Endothelial cell (in vitro differentiated cells): ENCODE measurements around the gene KDM4B. TPM values are rescaled to one million over a fixed set of nuclear protein-coding genes. Genes with fewer than 3 reads are reported as not detected.
A peak's percentile ranks its signal among the peaks of the same experiment; 100 is the strongest.
"Not testable (repeated sequence)": the region's sequence is repeated elsewhere in the genome, so short reads cannot be mapped to it uniquely, and the experiment has no call there.

Experiments
- DNase-seq: peaks from one replicate; pipeline ENCODE4 v3.0.0; 2021; ENCODE audit warnings: low spot score
- H3K27ac Mint-ChIP-seq: one replicate; pipeline ENCODE4 v1.8.0; 2021; ENCODE audit warnings: mixed read lengths, inconsistent platforms; ENCODE audit not compliant: unreplicated experiment
- H3K27me3 Mint-ChIP-seq: one replicate; pipeline ENCODE4 v1.8.0; 2021; ENCODE audit warnings: mild to moderate bottlenecking, moderate library complexity, mixed read lengths, inconsistent platforms; ENCODE audit not compliant: unreplicated experiment
- H3K36me3 Mint-ChIP-seq: one replicate; pipeline ENCODE4 v1.8.0; 2021; ENCODE audit warnings: mild to moderate bottlenecking, low read depth, mixed read lengths, inconsistent platforms; ENCODE audit not compliant: unreplicated experiment
- H3K4me1 Mint-ChIP-seq: one replicate; pipeline ENCODE4 v1.8.0; 2021; ENCODE audit warnings: mild to moderate bottlenecking, mixed read lengths, inconsistent platforms; ENCODE audit not compliant: unreplicated experiment
- H3K4me3 Mint-ChIP-seq: one replicate; pipeline ENCODE4 v1.8.0; 2021; ENCODE audit warnings: mild to moderate bottlenecking, mixed read lengths, inconsistent platforms; ENCODE audit not compliant: unreplicated experiment
- H3K9me3 Mint-ChIP-seq: one replicate; pipeline ENCODE4 v1.8.0; 2021; ENCODE audit warnings: mixed read lengths, inconsistent platforms; ENCODE audit not compliant: unreplicated experiment
- CTCF ChIP-seq: fragments of 200-600 bp; sonication (generic); IDR thresholded peaks from one replicate; pipeline ENCODE4 v1.5.0; 2021; ENCODE audit warnings: antibody characterized with exemption; ENCODE audit not compliant: unreplicated experiment
- total RNA-seq: library from RNA; stranded (reverse); fragmentation: NEBNext Ultra II Directional; extraction: Animal tissue kit (Norgen Biotek cat#: 25700); gene quantifications from one replicate; pipeline ENCODE4 v1.2.1, GENCODE V29; 2021; ENCODE audit not compliant: unreplicated experiment

Gene KDM4B
- total RNA-seq, 1 donor from 2014 or later = 42.4 TPM

DNA sequence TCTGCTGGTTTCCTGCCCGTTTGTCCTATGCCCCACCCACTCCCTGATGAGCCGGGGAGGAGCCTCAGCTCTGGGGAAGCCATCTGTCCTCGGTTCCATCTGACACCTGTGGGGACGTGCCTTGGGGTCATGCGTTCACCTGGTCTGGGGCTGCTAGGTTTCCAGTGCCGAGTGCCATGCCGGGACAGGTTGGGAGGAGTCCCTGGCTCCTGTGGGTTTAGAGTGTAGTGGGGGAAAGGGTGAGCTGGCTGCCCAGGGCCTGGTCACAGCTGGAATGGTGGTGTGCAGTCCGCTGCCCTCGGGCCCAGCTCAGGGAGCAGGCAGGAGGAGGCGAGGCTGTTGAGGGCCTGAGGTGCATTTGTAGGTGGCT is 2.5 kb downstream of the KDM4B start:
- peaks cover 7% of the 10 kb centered on the region for H3K36me3 Mint-ChIP-seq
- peaks cover 13% of the 10 kb centered on the region for H3K27me3 Mint-ChIP-seq
- H3K27ac Mint-ChIP-seq = peak overlapping the region; percentile 55
- H3K9me3 Mint-ChIP-seq = no peaks in the 10 kb centered on the region
- TF ChIP-seq CTCF = no peak
- peak; percentile 43 for DNase-seq
- H3K4me1 Mint-ChIP-seq = peaks cover 40% of the 10 kb centered on the region
- peak overlapping the region; percentile 96 for H3K4me3 Mint-ChIP-seq

DNA sequence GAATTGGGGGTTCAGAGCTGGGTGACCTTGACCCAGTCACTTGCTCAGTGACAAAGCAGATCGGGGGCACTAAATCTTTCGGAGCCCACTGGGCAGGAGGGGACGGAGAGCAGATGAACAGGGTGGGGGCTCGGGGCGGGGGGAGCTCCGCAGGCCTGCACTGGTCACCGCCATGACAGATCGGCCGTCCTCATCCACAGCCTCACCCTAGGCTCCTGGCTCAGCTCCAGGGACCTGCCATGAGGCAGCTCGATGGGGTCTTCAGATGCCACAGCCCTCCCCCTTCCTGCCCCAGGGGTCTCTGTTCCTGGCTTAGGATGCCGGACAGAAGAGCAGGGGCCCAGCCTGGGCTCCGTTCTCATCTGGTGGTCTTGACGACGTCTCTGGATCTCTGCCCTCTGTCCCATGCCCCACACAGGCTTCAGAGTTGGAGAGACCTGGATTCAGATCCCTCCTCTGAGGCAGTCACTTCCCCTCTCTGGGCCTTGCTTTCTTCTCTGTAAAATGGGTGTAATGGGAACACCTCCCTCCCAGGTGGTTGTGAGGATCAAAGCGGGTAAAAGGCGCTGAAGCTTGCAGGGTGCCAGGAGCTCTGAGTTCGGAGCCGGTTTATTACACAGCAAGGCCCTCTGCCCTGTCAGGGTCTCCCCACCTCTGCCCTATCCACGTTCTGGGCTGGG is 3.0 kb downstream of the KDM4B start:
- Mint-ChIP-seq H3K27ac (peak overlapping the region; percentile 55), H3K4me1 (peaks cover 44% of the 10 kb centered on the region), H3K27me3 (peaks cover 13% of the 10 kb centered on the region), H3K9me3 (no peaks in the 10 kb centered on the region), H3K36me3 (peaks cover 7% of the 10 kb centered on the region), H3K4me3 (peak overlapping the region; percentile 96)
- DNase-seq = no peak
- no peak for TF ChIP-seq CTCF

DNA sequence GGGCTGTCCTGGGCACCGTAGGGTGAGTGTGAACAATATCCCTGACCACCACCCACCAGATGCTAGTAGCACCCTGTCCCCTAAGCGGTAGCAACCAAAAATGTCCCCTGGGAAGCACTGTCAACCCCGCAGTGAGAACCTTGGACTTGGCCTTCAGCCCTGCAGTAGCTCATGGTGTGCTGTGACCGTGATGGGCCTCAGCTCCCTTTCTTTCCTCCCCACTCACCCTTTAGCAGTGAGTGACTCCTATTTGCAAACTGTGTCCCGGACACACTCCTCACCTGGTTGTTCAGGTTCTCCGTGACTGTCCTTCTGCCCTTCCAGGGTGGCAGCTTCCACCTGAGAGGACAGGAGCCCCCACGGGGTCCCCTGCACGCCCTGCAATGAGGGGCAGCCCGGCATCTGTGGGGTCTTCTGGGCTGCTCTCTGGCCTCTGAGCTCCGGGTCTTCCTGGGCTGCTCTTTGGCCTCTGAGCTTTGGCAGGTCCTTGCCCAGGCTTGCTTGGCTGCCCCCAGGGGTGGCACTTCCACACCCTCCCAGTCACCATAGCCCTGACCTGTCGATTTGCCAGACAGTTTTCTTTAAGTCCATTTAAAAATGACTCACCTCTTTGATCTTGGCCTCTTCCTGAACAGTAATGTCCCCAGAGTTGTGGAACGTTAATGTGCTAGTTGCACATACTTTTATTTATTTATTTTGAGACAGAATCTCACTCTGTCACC is 3.8 kb downstream of the KDM4B start:
- no peak for DNase-seq
- TF ChIP-seq CTCF = no peak
- H3K4me1 Mint-ChIP-seq = peaks cover 49% of the 10 kb centered on the region
- H3K4me3 Mint-ChIP-seq = no peak overlapping the region
- H3K27ac Mint-ChIP-seq = peak overlapping the region; percentile 26
- H3K9me3 Mint-ChIP-seq = no peaks in the 10 kb centered on the region
- peaks cover 13% of the 10 kb centered on the region for H3K27me3 Mint-ChIP-seq
- peaks cover 7% of the 10 kb centered on the region for H3K36me3 Mint-ChIP-seq

DNA sequence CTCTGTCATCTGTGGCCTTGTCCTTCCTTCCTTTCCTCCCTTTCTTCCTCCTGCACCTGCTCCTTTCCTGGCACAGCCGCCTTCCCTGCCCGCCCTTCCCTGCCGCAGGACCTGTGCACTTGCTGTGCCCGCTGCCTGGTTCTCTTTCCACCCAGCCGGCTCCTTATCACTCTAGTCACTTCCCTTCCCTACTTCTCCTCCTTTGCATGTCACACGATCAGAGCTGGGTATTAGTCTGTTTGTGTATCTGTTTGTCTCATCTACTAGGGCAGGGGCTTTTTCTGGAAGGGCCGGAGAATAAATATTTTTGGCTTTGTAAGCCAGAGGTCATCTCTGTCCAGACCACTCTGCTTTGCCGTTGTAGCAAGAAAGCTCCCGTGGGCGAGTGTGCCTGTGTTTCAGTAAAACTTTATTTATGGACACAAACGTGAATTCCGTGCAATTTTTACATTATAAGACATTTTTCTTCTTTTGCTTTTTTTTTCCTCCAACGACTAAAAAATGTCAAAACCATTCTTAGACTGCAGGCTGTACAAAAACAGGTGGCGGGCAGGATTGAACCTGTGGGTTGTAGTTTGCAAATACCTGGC is 6.1 kb downstream of the KDM4B start:
- peak overlapping the region; percentile 73 for H3K4me3 Mint-ChIP-seq
- no peak for DNase-seq
- no peak for TF ChIP-seq CTCF
- H3K9me3 Mint-ChIP-seq = no peaks in the 10 kb centered on the region
- peaks cover 4% of the 10 kb centered on the region for H3K36me3 Mint-ChIP-seq
- H3K27me3 Mint-ChIP-seq = peaks cover 11% of the 10 kb centered on the region
- peaks cover 50% of the 10 kb centered on the region for H3K4me1 Mint-ChIP-seq
- peak overlapping the region; percentile 81 for H3K27ac Mint-ChIP-seq

DNA sequence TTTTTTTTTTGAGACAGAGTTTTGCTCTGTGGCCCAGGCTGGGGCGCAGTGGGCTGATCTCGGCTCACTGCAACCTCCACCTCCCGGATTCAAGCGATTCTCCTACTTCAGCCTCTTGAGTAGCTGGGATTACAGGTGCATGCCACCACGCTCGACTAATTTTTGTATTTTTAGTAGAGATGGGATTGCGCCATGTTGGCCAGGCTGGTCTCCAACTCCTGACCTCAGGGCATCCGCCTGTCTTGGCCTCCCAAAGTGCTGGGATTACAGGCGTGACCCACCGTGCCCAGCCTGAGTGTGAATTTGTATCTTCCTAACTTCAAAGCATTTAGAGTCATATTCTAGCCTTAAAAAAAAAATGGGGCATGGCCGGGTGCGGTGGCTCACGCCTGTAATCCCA is 6.7 kb downstream of the KDM4B start:
- Mint-ChIP-seq H3K4me1 (peaks cover 44% of the 10 kb centered on the region), H3K27ac (peak overlapping the region; percentile 96)
- H3K4me3 Mint-ChIP-seq, DNase-seq, H3K27me3 Mint-ChIP-seq, H3K36me3 Mint-ChIP-seq, H3K9me3 Mint-ChIP-seq: not testable (repeated sequence)
